ENCODE results near the gene WDR73. TPM values are rescaled to one million over a fixed set of nuclear protein-coding genes. Genes with fewer than 3 reads are reported as not detected.
"Not testable (repeated sequence)": the region's sequence is repeated elsewhere in the genome, so short reads cannot be mapped to it uniquely, and the experiment has no call there.

Gene WDR73
- 10.5 TPM for total RNA-seq
- long read RNA-seq, full-length matches to known transcripts: 16 of 30 reads
- long read RNA-seq, partial matches to known transcripts: 3 of 30 reads
- long read RNA-seq, other reads (novel, unspliced or antisense): 11 of 30 reads

DNA sequence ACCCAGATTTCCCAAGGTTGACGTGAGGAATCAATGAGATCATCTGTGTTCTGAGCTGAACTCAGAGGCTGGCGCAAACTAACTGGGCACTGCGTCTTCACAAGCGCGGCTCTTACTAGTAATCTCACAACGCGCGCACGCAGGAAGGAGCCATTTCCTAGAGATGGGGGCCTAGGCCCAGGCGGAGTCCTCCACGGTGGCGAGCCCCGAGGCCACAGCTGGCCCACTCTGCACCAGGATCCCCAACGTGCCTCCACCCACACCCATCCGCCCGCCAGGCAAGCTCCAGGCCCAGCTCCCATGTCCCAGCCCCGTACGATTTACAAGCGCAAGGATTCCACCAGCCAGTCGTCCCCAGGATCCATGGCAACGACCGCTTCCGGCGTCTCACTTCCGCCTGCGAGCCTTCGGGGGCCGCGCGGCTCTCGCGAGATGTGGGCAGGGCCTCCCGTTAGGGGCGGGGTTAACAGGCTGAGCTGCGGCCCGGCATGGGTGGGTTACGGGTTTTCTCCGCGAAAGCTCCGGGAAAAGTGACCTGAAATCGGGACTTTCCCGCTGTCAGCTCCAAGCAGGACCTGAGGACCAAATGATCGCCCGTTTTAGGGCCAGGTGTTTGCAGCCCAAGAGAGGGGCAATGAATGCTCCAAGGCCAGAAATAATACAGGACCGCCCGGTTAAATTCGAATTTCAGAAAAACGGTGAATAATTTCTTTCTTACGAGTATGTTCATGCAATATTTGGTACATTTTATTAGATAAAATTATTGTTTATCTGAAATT, at the start of gene WDR73:
Gene WDR73, minus strand, starts transcription at position 374 of the 779 bp plus-strand sequence. Its CDS starts 9 bp downstream, at position 365.
- peak; percentile 91 for ATAC-seq
- DNase-seq: peak; percentile 99
- intact Hi-C loops (cut with micrococcal nuclease): no loop called here

DNA sequence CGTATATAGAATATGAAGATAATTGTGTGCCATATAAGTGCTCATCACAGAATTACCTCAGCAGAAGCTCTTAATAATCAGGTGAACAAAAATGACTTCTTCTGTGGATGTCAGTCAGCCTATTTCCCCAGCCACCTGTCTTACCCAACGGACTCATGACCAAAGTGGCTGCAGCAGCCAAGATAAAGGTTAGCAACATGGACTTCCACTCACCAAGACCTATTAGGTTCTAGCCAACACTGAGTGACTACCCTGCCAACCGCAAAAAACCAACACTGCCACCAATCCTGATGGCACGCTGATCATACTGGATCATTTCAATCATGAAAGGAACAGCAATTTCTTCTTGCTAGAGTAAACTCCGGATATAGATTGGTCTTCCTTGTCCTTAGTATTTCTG, 49.7 kb upstream of the WDR73 start:
- ATAC-seq (no peak), DNase-seq (no peak)
- intact Hi-C loops (cut with micrococcal nuclease): no loop called here

DNA sequence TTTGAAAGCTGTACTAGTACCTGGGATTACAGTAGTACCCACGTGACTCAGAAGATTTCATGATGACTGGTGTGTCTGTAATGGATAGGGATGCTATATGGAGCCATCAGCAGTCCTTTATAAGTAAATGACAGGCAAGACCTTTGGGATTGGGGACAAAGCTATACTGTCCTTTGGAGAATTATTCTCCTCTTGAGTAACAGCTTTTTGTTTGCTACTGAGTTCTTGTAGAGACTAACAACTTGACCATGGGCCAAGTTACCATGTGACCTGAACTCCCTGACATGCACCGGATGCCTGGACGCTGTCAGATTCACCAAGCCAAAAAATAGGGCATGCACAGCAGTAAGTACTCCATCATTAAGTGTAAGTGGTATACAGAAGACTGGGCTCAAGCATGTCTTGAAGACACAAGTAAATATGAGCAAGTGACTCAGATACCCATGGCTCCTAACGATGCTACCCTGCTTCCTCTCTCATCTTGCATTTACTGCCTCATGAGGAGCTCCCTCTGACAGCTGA, 48.9 kb upstream of the WDR73 start:
- DNase-seq (no peak), ATAC-seq (peak; percentile 93)
- intact Hi-C loops (cut with micrococcal nuclease): no loop called here

DNA sequence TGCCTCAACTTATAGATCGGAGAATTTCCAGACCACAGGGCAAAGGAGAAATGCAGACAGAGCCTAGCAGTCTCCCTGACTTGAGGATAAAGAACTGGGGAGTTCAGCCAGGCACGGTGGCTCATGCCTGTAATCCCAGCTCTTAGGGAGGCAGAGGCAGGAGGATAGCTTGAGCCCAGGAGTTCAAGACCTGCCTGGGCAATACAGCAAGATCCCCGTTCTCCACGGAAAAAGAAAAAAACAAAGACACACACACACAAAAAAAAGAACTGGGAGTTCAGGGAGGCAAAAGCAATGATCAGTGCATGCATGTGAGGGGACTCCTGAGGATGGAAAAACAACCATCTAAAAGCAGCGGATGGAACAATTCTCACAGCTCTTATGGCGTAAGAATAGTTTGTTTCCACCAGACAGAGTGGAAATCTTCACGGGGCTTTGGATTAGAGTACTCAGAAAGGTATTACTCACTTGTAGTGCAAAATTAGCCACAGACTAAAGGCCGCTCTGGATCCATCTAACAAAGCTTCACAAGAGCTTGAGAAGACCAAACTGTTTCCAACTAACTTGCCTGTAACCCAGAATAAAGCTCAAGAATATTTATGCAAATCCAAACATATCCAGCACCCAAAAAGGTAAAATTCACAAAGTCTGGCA, 45.6 kb upstream of the WDR73 start:
- ATAC-seq: no peak

DNA sequence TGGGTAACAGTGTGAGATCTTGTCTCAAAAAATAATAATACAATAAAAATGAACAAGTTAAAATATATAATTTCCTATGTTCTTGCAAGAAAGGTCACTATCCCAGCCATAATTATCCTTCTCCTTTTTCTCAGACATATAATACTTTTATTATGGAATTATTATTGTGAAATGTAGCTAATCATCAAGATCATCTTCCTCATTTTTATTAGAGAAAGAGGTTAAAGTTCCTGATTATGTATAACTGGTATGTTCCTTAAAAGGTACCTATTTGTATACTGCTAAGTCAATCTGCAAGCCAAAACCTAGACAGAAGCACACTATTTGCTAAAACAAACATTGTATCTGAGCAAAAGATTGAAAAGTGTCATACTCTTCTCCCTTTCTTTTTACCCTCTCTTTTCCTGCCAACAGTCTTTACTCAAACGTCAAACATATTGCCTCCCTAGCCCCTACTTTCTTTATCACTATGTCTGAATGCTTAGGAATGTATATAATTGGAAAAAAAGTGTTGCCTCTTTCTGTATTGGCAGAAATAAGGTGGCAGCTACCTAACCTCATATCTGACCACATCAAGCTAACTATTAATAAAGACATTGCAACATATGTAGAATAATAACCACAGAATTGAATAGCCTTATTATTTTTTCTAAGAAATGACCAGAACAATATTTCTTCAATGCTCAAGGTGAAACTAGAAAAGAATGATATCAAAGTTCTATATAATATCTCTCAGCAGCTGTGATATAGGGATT, 43.3 kb upstream of the WDR73 start:
- intact Hi-C loops (cut with micrococcal nuclease): no loop called here
- DNase-seq (no peak), ATAC-seq (no peak)

More for the DNA sequence above, 45.6 kb upstream of the WDR73 start:
- intact Hi-C loops (cut with micrococcal nuclease): no loop called here
- no peak for DNase-seq

DNA sequence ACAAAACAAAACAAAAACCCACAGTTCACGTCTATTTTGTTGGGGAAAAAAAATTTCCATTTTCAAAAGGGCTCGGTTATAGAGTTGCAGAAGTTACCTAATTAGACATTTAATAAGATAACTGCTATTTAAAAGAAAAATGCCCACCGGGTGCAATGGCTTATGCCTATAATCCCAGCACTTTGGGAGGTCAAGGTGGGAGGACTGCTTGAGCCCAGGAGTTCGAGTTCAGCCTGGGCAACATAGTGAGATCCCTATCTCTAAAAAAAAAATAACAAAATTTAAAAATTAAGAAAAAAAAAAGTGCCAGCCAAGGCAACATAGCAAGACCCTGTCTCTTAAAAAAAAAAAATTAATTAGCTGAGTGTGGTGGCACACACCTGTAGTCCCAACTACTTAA, 42.7 kb upstream of the WDR73 start:
- ATAC-seq (no peak), DNase-seq (no peak)
- intact Hi-C loops (cut with micrococcal nuclease): no loop called here

DNA sequence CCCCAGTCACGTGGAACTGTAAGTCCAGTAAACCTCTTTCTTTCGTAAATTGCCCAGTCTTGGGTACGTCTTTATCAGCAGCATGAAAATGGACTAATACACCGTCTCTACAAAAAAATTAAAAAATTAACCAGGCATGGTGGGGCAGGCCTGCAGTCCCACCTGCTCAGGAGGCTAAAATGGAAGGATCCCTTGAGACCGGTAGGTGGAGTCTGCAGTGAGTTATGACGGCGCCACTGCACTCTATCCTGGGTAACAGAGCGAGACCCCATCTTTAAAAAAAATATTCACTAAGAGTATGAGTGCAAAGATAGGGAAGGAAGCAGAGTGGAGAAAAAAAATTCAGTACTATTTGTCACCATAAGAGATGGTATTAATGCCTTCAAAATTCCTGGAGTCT, 36.3 kb upstream of the WDR73 start:
- no peak for ATAC-seq
- intact Hi-C loops (cut with micrococcal nuclease): no loop called here
- DNase-seq: no peak

DNA sequence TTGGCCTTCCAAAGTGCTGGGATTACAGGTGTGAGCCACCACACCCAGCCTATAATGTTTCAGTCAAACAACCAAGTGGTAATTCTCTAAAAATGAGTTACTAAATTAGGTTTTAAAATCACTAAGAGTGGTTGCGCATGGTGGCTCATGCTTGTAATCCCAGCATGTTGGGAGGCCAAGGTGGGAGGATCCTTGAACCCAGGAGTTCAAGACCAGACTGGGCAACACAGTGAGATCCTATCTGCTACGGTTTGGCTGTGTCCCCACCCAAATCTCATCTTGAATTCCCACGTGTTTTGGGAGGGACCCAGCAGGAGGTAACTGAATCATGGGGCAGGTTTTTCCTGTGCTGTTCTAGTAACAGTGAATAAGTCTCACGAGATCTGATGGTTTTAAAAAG, 35.8 kb upstream of the WDR73 start:
- intact Hi-C loops (cut with micrococcal nuclease): no loop called here
- ATAC-seq: no peak
- DNase-seq: no peak

DNA sequence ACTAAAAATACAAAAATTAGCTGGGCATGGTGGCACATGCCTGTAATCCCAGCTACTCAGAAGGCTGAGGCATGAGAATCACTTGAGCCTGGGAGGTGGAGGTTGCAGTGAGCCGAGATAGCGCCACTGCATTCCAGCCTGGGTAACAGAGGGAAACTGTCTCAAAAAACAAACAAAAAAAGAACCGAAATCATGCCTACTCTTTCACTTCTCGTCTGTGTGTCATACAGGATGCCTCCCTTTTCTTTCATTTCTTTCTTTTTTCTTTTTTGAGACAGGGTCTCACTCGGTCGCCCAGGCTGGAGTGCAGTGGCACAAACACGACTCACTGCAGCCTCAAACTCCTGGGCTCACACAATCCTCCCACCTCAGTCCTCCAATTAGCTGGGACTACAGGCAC, 32.4 kb upstream of the WDR73 start:
- DNase-seq; intact Hi-C loops (cut with micrococcal nuclease); ATAC-seq: not testable (repeated sequence)

DNA sequence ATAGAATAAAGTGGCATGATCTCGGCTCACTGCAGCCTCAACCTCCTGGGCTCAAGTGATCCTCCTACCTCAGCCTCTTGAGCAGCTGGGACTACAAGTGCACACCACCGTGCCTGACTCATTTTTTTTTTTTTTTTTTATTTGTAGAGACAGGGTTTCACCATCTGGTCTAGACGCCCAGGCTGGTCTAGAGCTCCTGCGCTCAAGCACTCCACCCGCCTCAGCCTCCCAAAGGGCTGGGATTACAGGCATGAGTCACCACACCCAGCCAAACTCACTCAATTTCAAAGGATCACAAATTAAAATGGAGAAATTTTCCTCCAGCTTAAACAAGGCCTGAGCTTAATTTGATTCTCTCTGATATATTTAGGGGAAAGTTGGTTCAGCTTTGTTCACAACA, 31.2 kb upstream of the WDR73 start:
- intact Hi-C loops (cut with micrococcal nuclease): no loop called here
- ATAC-seq (peak; percentile 91), DNase-seq (peak; percentile 64)

DNA sequence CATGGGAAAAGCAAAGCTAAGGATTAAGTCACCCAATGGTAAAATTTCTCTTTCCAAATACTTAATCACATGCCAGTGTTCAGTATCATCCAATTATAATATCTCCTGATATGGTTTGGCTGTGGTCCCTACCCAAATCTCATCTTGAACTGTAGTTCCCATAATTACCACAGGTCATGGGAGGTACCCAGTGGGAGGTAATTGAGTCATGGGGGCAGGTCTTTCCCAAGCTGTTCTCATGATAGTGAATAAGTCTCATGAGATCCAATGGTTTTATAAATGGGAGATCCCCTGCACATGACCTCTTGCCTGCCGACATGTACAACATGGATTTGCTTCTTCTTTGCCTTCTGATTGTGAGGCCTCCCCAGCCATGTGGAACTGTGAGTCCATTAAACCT, 30.0 kb upstream of the WDR73 start:
- ATAC-seq: no peak
- intact Hi-C loops (cut with micrococcal nuclease): no loop called here

DNA sequence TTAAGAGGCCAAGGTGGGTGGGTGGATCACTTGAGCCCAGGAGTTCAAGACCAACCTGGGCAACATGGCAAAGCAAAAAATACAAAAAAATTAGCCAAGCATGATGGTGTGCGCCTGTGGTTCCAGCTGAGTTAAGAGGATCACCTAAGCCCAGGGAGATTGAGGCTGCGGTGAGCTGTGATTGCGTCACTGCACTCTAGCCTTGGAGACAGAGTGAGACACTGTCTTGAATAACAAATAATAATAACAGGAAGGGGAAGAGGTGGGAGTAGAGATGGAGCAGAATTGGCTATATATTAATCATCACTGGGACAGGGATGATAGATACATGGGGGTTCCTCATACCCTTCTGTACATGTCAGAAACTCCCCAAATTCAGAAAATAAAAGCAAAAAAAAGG, 27.7 kb upstream of the WDR73 start:
- ATAC-seq (no peak), DNase-seq (no peak)
- intact Hi-C loops (cut with micrococcal nuclease): no loop called here

More for the DNA sequence above, 30.0 kb upstream of the WDR73 start:
- no peak for DNase-seq

DNA sequence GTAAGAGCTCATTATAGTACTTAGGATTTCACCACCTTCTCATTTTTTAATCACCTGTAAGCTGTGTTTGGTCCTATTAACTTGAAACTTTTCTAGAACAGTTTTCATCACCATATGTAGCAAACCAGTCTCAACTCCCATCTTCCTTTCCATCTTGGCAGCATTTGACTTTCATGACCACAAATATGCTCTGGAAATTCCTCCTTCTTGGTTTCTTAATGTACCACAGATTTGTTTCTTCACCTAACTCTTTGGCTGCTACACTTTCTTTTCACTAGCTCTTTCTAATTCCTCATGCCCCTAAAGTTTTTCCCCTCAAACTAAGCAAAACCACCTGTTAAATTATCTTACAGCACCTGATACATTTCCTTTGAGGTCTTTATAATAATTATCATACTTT, 17.1 kb upstream of the WDR73 start:
- intact Hi-C loops (cut with micrococcal nuclease): no loop called here
- ATAC-seq (no peak), DNase-seq (no peak)

DNA sequence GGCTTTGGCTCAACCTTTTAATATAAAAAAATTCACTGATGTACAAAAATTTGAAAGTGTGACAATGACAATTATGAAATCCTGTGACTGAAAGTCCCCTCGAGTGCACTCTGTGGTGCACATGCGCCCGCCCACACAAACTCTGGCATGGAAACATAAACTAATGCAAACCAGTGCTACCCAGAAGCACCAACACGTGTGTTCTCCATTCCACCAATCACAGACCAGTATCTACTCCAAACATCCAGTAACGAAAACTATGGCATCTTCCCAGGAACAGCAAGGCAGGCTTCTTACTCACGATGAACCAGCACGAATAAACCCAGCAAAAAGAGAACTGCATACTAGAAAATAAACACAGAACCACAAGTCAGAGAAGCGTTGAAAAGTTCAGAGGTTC, 15.6 kb upstream of the WDR73 start:
- DNase-seq (no peak), ATAC-seq (no peak)
- intact Hi-C loops (cut with micrococcal nuclease): no loop called here

DNA sequence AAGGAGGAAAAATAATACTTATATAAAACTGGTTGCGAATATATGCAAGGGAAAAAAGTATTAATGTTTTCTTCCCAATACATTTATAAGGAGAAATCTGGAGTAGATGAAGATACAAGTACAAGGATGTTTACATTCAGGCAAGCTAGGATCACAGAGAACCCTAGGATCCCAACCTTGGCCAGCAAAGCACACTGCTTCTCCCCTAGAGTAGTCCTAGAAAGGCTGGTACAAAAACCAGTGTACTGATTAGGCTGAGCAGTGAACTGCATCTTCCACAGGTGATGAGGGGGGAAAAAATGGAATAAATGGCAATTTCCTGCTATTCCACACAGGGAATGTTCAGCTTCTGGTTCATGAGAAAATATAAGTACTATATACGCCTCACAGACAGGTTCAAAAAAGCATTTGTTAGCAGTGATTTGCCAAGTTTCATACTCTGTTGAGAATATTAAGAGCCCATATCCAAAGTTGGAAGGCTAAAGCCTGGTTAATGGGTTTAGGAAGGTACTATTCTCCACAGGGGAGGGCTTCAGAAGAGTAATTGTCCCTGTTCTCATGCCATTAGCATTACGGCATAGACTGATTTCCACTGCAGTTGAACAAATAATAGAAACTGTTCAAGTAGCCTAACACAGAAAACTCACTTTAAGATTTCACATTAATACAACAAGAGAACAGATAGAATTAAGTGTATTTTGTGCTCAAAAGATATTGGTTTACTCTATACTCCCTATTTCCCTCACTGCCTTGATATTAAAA, 14.3 kb upstream of the WDR73 start:
- intact Hi-C loops (cut with micrococcal nuclease): no loop called here
- no peak for ATAC-seq
- no peak for DNase-seq

DNA sequence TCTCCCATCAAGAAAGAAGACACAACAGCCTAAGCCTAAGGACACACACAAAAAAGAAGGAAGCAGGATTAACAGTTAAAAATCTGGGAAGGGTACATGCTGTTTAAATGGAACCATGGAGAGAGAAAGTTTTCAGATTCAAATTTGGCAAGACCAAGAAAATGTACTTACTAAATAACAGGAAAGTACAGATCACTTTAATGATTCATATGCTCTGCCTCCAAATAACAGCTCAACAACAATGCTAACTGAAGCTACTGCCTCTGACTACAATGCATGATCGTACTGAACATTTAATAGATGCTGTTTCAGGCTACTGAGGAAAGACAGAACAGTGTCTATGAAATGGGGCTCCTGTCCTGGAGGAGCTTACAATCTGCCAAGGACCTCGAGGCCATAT, 12.3 kb upstream of the WDR73 start:
- ATAC-seq: no peak
- no peak for DNase-seq
- intact Hi-C loops (cut with micrococcal nuclease): no loop called here

DNA sequence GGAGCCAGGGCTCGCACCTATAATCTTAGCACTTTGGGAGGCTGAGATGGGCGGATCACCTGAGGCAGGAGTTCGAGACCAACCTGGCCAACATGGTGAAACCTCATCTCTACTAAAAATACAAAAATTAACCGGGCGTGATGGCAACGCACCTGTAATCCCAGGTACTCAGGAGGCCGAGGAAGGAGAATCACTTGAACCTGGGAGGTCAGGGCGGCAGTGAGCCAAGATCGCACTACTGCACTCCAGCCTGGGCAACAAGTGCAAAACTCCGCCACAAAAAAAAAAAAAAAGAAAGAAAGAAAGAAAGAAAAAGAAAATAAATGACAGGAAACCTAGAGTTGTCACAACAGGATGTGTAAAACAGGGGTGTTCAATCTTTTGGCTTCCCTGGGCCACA, 6.9 kb upstream of the WDR73 start:
- no peak for DNase-seq
- no peak for ATAC-seq
- intact Hi-C loops (cut with micrococcal nuclease): loop anchor here (5.0 kb wide), 1 partner anchor 64 kb away; no protein-coding TSS in a partner anchor

DNA sequence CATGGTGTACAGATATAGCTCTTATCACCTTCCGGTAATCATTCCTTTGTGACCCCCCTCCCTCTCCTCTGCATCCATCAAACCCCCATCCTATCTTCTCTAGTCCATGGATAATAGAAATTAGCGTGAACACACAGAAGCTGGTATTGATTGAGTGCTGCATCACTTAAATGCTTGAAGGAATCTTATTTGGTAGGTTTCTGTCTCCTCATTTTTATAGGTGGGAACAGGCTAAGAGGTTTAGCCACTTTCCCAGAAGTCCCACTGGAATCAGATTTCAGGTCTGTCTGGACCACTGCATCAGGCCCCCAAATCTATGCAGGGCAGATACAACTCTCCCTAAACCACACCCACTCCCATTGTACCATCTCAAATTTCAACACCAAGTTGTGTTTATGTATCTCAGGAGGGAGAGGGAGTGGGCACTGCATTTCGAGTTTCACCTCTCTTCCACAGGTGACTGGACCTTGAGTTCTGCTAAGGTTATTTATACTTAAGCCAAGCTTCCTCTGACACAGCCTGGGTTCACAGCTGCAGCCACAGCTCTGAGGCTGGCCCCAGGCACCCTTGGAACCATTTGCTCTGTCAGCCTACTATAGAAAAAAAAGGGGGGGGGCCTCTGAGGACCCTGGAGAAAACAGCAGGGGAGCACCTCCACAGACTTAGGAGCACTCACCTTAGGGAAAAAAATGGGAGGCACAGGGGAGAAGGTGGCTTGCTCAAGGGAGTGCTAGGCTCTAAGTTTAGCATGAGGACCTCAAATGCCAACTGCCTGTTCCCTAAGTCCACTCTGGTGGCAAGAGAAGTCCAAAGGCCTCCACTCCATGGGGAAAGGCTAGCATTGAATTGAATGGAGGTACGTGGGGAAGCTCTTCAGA, 6.1 kb upstream of the WDR73 start:
- no peak for DNase-seq
- no peak for ATAC-seq
- intact Hi-C loops (cut with micrococcal nuclease): loop anchor here (5.0 kb wide), 1 partner anchor 63 kb away; no protein-coding TSS in a partner anchor
